CD4-positive, alpha-beta T cell treated with Interleukin-17A for 1 hour (primary cell): ENCODE data around the gene DNAAF3.
A peak's percentile ranks its signal among the peaks of the same experiment; 100 is the strongest.

ENCODE experiments used
- DNase-seq: peaks from one replicate; pipeline ENCODE4 v3.0.0-alpha.2; 2020

DNAAF3 gene

DNA sequence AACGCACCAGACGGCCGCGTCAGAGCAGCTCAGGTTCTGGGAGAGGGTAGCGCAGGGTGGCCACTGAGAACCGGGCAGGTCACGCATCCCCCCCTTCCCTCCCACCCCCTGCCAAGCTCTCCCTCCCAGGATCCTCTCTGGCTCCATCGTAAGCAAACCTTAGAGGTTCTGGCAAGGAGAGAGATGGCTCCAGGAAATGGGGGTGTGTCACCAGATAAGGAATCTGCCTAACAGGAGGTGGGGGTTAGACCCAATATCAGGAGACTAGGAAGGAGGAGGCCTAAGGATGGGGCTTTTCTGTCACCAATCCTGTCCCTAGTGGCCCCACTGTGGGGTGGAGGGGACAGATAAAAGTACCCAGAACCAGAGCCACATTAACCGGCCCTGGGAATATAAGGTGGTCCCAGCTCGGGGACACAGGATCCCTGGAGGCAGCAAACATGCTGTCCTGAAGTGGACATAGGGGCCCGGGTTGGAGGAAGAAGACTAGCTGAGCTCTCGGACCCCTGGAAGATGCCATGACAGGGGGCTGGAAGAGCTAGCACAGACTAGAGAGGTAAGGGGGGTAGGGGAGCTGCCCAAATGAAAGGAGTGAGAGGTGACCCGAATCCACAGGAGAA lies 50.9 kb downstream of the DNAAF3 start:
- DNase-seq: peak; percentile 20

DNA sequence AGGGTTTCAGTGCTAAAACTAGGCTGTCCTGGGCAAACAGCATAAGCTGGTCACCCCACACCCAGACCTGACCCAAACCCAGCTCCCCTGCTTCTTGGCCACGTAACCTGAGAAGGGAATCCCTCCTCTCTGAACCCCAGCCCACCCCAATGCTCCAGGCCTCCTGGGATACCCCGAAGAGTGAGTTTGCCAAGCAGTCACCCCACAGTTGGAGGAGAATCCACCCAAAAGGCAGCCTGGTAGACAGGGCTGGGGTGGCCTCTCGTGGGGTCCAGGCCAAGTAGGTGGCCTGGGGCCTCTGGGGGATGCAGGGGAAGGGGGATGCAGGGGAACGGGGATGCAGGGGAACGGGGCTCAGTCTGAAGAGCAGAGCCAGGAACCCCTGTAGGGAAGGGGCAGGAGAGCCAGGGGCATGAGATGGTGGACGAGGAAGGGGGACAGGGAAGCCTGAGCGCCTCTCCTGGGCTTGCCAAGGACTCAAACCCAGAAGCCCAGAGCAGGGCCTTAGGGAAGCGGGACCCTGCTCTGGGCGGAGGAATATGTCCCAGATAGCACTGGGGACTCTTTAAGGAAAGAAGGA lies 51.8 kb downstream of the DNAAF3 start:
- no peak for DNase-seq

DNA sequence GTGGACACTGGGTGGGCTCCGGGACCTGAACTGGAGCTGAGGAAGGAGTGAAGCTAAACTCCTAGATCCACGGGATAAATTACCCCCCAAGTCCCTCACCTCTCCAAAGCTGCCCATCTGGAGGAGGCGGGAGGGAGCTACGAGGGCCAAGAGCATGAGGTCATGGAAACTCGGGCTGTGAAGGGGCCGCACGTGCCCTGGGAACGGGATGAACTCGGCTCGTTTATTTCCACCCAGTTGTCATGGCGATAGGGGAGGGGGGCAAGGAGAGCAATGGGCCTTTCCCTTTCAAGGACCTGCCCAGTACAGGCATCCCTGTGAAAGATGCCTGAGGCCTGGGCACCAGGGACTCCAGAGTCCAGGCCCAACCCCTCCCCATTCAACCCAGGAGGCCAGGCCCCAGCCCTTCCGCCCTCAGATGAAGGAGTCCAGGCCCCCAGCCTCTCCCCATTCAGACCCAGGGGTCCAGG lies 52.8 kb downstream of the DNAAF3 start:
- no peak for DNase-seq

DNA sequence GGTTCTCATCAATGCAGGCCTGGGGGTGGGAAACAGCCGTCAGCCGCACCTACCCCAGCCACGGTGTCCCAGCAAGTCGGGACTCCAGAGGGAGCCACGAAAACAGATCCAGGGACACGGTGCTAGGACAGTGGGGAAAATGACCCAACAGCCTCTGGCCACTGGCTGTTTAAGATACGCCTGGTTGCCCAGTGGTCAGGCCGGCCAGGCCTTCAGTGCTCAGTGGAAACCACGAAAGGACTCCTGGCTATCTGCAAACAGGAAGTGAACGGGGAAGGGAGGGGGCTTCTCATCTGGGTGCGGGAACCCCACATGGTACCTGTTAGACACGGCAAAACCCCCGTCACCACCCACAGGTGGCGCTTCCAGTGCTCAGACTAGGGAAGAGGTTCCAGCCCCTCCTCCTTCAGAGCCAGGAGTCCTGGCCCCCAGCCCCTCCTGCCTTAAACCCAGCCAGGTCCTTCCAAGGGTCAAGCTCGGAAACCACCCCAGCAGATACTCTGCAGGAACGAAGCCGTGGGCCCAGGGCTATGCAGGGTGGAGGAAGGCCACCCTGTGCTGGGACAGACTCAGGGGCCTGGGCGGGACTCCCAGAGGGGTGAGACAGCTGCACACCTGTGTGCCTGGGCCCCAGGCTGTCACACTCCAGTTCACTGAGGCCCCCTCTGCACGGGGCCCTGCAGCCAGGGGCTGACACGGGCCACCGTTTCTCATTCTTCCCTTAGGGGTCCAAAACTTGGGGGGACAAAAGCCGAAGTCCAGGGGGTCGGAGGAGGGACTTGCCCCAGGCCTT lies 53.4 kb downstream of the DNAAF3 start:
- no peak for DNase-seq

DNA sequence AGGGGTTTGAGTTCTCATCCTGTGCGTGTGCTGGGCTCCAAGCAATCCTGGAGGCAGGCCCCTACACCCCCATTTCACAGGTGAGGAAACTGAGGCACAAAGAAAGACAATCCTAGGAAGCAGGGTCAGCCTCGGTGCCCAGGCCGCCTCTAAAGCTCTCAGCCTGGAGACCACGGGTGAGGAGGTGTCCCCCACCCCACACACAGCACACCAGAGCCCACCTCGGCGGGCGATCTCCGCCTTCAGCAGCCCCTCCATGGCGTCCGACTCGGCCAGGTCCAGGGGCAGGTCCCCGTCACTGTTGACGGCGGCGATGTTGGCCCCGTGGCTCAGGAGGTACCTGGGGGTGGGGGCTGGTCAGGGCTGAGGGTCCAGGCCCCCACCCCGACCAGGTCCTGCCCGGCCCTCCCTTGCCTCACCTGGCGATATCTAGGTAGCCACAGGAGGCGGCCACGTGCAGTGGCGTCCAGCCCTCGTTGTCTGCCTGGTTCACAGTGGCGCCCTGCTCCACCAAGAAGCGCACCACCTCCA lies 54.1 kb downstream of the DNAAF3 start:
- no peak for DNase-seq

DNA sequence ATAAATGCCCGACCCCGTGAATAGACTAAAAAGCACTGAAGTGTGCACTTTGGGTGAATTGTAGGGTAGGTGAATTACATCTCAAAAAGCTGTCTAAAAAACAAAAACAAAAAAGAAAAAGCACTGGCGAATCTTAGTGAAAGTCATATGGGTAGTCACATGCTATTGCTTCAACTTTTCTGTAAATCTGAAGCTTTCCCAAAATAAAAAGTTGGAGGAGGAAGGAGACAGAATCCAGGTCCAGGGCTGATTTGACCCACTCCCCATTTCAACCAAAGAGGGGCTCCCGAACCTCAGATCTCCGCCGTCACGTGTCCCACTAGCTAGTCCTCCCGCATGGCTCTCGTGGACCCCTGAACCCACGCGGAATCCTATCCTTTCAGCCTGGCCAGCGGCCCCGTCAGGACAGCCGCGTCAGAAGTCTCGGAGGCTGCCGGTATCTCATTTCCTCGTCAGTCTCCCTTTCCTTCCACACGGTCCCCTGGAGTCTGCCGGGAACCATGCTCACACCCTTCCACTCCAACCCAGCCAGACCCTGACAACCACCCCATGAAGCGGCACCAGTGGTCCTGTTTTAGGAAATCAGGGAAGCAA lies 55.1 kb downstream of the DNAAF3 start:
- no peak for DNase-seq

DNA sequence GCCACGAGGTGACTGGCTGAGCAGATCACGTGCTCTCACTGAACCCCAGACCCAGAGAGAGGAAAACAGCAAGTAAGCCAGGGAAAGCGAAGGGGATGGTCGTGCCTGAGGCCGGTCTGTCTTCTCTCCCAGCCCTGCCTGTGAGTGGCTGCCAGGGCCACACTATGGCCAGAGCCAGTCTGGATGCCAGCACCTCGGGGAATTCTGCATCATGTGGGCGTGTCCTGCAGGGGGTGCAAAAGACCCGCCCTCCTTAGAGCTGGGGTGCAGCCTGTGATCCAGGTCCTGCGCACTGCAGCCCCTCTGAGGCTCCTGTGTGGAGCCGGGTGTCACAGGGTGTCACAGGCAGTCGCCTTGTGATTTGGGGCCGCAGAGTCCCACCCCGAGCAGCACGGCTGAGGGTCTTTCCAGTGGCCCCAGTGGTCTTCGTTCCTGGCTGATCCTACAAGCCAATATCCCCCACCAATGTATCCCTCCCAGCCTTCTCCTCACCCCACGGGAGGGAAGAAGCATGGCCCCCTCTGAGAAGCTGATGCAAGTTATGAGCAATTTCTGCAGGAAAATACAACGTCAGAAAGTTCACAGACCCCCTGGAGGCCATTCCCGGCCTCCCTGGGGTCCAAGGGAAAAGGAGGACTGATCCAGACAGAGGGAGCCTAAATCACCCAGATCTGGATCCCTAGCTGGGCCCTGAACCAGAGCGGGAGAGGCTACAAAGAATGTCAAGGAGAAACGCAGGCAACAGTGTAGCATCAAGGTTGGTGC lies 56.7 kb downstream of the DNAAF3 start:
- DNase-seq: no peak
